AG04450 (cell line): ENCODE results near the gene TEX101. TPM values are rescaled to one million over a fixed set of nuclear protein-coding genes. Genes with fewer than 3 reads are reported as not detected.

Source experiments
- CTCF ChIA-PET: fragments of 300-600, 350-600 bp; formaldehyde crosslinking; extraction: SDS; loops from one replicate; lab custom pipeline; 2022; ENCODE audit warnings: antibody characterized with exemption, inconsistent platforms; lab: Charles Lee
- POLR2A ChIA-PET: fragments of 350-600 bp; formaldehyde crosslinking; extraction: SDS; loops from one replicate; lab custom pipeline; 2021; ENCODE audit warnings: antibody characterized with exemption, inconsistent platforms; lab: Yijun Ruan, JAX
- DNase-seq: peaks from one replicate; pipeline ENCODE4 v3.0.0-alpha.2; 2011; ENCODE audit warnings: low read depth, low spot score
- H3K27ac ChIP-seq: one replicate; pipeline ENCODE4 v1.5.1; 2012; ENCODE audit warnings: low read depth, low read length, control low read depth
- H3K27me3 ChIP-seq: one replicate; pipeline ENCODE4 v1.6.0; 2012; ENCODE audit warnings: low read length; ENCODE audit not compliant: control insufficient read depth, insufficient read depth
- H3K4me3 ChIP-seq: 2 replicates; pipeline ENCODE4 v1.5.1; 2011; ENCODE audit warnings: mild to moderate bottlenecking, low read depth, low read length, control low read depth
- H3K9me3 ChIP-seq: 2 replicates; pipeline ENCODE4 v1.5.1; 2012; ENCODE audit warnings: low read length; ENCODE audit not compliant: control insufficient read depth, insufficient read depth
- polyA plus RNA-seq: library from polyadenylated mRNA; depleted of rRNA; stranded (reverse); fragments of >200 nt; gene quantifications from 2 replicates; pipeline ENCODE4 v1.2.3, GENCODE V29; 2011
- TF ChIP-seq, protein P1 (sequence below): IDR thresholded peaks from 2 replicates; pipeline ENCODE4 v1.5.1; 2011; ENCODE audit warnings: low read depth, low read length, control low read depth, inconsistent platforms

Gene TEX101
- polyA plus RNA-seq, 1 experiment = not detected

DNA sequence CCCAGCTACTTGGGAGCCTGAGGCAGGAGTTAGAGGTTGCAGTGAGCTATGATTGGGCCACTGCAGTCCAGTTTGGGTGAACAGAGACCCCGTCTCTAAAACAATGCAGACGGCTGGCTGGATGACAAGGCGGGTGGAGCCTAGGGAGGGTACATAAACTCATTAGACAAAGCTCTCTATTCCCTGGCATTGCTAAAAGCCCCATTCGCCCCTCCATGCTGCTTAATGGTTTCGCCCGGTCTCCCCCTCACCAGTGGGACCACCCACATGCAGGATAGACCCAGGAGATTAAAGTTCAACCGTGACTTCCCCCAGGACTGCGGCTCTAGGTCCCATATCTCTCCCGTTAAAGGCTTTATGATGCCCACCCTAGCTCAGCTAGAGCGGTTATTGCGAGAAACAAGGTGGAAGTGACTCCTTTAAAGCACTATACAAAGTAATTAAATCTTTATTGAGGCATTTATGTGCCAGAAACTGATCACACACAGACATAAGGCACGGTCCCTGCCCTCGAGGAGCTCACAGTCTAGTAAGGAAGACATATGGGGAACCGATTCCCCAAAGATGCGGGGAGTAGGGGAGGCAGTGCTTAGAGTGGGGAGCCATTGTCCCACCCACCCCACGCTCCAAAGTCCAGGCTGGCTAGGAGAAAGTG, 45.8 kb downstream of the TEX101 start:
- TF ChIP-seq, protein P1, sequence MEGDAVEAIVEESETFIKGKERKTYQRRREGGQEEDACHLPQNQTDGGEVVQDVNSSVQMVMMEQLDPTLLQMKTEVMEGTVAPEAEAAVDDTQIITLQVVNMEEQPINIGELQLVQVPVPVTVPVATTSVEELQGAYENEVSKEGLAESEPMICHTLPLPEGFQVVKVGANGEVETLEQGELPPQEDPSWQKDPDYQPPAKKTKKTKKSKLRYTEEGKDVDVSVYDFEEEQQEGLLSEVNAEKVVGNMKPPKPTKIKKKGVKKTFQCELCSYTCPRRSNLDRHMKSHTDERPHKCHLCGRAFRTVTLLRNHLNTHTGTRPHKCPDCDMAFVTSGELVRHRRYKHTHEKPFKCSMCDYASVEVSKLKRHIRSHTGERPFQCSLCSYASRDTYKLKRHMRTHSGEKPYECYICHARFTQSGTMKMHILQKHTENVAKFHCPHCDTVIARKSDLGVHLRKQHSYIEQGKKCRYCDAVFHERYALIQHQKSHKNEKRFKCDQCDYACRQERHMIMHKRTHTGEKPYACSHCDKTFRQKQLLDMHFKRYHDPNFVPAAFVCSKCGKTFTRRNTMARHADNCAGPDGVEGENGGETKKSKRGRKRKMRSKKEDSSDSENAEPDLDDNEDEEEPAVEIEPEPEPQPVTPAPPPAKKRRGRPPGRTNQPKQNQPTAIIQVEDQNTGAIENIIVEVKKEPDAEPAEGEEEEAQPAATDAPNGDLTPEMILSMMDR = no peak
- Histone ChIP-seq H3K9me3 (peaks cover 14% of the 10 kb centered on the region), H3K27me3 (peaks cover 10% of the 10 kb centered on the region), H3K27ac (no peak overlapping the region), H3K4me3 (no peak overlapping the region)
- no peak for DNase-seq
- ChIA-PET CTCF (interaction anchor here (2.7 kb wide), 1 partner anchor 13 kb away, joined by 23 read pairs; no protein-coding TSS in a partner anchor), POLR2A (no interaction called here)

DNA sequence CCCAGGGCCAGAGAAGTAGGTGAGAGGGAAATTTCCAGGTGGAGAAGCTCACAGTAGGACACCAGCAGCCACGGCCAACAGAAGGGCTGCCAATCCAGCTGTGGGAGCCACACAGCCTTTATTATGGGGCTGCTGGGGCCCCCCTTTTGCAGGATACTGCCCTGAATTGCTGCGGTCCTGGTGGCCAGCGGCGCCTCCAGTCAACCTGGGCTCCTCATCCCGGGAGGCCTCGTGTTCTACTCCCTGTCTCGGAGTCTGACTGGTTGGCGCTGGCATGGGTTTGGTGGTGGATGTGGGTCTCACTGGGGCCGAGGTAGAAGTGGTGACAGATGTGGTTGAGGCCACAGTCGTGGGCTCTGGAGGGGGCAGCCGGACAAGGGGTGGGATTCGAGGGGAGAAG, 46.6 kb downstream of the TEX101 start:
- CTCF ChIA-PET = interaction anchor here (2.7 kb wide), 1 partner anchor 14 kb away, joined by 23 read pairs; no protein-coding TSS in a partner anchor
- Histone ChIP-seq H3K27me3 (peaks cover 10% of the 10 kb centered on the region), H3K27ac (no peak overlapping the region), H3K4me3 (no peak overlapping the region), H3K9me3 (peaks cover 14% of the 10 kb centered on the region)
- TF ChIP-seq, protein P1 = no peak
- DNase-seq = no peak
- POLR2A ChIA-PET = no interaction called here

DNA sequence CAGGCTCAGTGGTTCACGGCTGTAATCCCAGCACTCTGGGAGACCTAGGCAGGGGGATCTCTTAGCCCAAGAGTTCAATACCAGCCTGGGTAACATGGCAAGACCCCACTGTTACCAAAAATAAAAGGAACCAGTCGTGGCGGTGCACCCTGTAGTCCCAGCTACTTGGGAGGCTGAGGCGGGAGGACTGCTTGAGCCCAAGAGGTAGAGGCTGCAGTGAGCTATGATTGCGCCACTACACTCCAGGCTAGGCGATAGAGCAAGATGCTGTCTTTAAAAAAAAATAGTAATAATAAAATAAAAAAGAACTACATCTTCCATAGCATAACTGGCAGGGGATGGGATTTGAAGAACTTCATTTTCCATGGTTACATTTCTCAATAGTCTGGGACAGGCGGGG, 47.7 kb downstream of the TEX101 start:
- H3K9me3 ChIP-seq = peaks cover 14% of the 10 kb centered on the region
- peaks cover 7% of the 10 kb centered on the region for H3K27me3 ChIP-seq
- no peak overlapping the region for H3K4me3 ChIP-seq
- ChIA-PET POLR2A (interaction anchor here (0.6 to 2.1 kb wide), 2 partner anchors 11 to 16 kb away, joined by 3 to 12 read pairs; no protein-coding TSS in a partner anchor), CTCF (interaction anchor here (1.5 to 2.1 kb wide), 2 partner anchors 14 to 15 kb away, joined by 3 to 15 read pairs; no protein-coding TSS in a partner anchor)
- no peak overlapping the region for H3K27ac ChIP-seq
- no peak for DNase-seq
- TF ChIP-seq, protein P1 = no peak

DNA sequence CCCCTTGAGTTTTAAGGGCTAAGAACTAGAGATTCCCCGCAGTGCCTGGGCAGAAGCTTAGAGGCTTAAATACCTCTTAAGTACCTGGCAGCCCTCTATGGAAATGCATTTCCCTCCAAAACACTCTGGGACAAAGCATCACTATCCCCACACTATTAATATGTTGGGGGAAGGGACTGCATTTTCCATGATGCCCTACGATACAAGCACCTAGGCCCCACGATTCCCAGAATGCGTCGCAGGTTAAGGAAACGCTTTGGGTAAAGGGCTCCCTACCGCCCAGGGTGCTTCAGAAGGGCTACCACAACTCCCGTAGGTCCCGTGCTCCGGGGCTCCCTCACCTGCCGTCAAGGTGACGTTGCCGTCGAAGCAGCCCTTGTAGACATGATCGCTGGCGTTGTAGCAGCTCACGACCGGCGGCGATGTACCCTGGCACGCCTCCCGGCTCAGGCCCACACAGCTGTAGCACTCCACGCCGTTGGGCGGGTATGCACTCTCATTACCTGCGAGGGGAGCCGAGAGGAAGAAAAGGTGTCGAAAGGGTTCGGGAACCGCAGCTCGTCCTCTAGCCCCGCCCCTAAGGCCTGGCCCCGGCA, 48.2 kb downstream of the TEX101 start:
- H3K27ac ChIP-seq = no peak overlapping the region
- peak overlapping the region; percentile 79 for H3K4me3 ChIP-seq
- ChIA-PET POLR2A (interaction anchor here (0.5 to 2.1 kb wide), 8 partner anchors 11 to 206 kb away, joined by 3 to 12 read pairs (median 3); partner anchors contain the start of gene PHLDB3), CTCF (interaction anchor here (0.7 to 2.3 kb wide), 6 partner anchors 14 to 866 kb away, joined by 3 to 15 read pairs (median 6); partner anchors contain the start of gene PHLDB3)
- TF ChIP-seq, protein P1 = no peak
- no peak for DNase-seq
- peaks cover 14% of the 10 kb centered on the region for H3K9me3 ChIP-seq
- peaks cover 7% of the 10 kb centered on the region for H3K27me3 ChIP-seq
